GM12878 (cell line): Measurements from ENCODE around the gene RNPC3. TPM values are rescaled to one million over a fixed set of nuclear protein-coding genes. Genes with fewer than 3 reads are reported as not detected.

ENCODE experiments used
- ATAC-seq: fragments of 200-7000 bp; cut with Tn5 transposase; 3 replicates; pipeline ENCODE4 v1.9.1; 2020; ENCODE audit warnings: mild to moderate bottlenecking, moderate library complexity
- BruUV-seq: library from RNA; stranded (reverse); fragments of 400-500 nt; replicated peaks from 2 replicates; lab custom pipeline; 2021; lab: Mats Ljungman, UMichigan
- CTCF ChIA-PET: fragments of 300-600 bp; sonication (Branson Sonifier 250); formaldehyde crosslinking; extraction: SDS; loops from one replicate; lab custom pipeline; 2021; ENCODE audit warnings: inconsistent platforms; lab: Yijun Ruan, JAX
- POLR2A ChIA-PET: fragments of 350-600 bp; formaldehyde crosslinking; extraction: SDS; loops from one replicate; lab custom pipeline; 2021; ENCODE audit warnings: inconsistent platforms; lab: Charles Lee
- RAD21 ChIA-PET: fragments of 300-600 bp; sonication (Branson Sonifier 250); formaldehyde crosslinking; loops from one replicate; lab custom pipeline; 2023; ENCODE audit warnings: antibody characterized with exemption; ENCODE audit not compliant: unreplicated experiment; lab: Charles Lee
- SMC1A ChIA-PET: fragments of 300-600 bp; sonication (Branson Sonifier 250); formaldehyde crosslinking; loops from one replicate; lab custom pipeline; 2023; ENCODE audit not compliant: unreplicated experiment, uncharacterized antibody; lab: Charles Lee
- DNase-seq: peaks from one replicate; pipeline ENCODE4 v3.0.0-alpha.2; 2011; ENCODE audit warnings: low read depth, low spot score
- FAIRE-seq: peaks from 3 replicates; lab custom pipeline; 2011; peaks lifted over from hg19 to GRCh38; lab: Jason Lieb, UNC
- H2AFZ ChIP-seq: 2 replicates; pipeline ENCODE4 v1.6.0; 2011; ENCODE audit warnings: low read depth, low read length, control low read depth; ENCODE audit not compliant: control insufficient read depth
- H3K27ac ChIP-seq: 2 replicates; pipeline ENCODE4 v1.5.1; 2011; ENCODE audit warnings: control low read depth; ENCODE audit not compliant: control insufficient read depth, insufficient read depth
- H3K27me3 ChIP-seq, 2 experiments: replicated peaks in 1 of 2; 2 replicates each; pipeline versions ENCODE4 v1.6.0 to v1.6.1; 2011; ENCODE audit warnings: low read length in 1 of 2; ENCODE audit not compliant: control insufficient read depth in 2 of 2, insufficient read depth in 2 of 2
- H3K36me3 ChIP-seq, 2 experiments: 2 replicates each; pipeline ENCODE4 v1.5.1; 2011; ENCODE audit warnings: low read length in 1 of 2; ENCODE audit not compliant: control insufficient read depth in 2 of 2, insufficient read depth in 2 of 2
- H3K4me1 ChIP-seq: 2 replicates; pipeline ENCODE4 v1.6.1; 2011; ENCODE audit warnings: mild to moderate bottlenecking, low read length, moderate library complexity, mixed read lengths; ENCODE audit not compliant: control insufficient read depth, insufficient read depth
- H3K4me2 ChIP-seq: 2 replicates; pipeline ENCODE4 v1.6.0; 2011; ENCODE audit warnings: control low read depth; ENCODE audit not compliant: control insufficient read depth, insufficient read depth
- H3K4me3 ChIP-seq: fragments of 200-600 bp; sonication (generic); 2 replicates; pipeline ENCODE4 v1.5.1; 2016
- H3K79me2 ChIP-seq: 2 replicates; pipeline ENCODE4 v1.6.0; 2011; ENCODE audit warnings: low read length; ENCODE audit not compliant: control insufficient read depth, insufficient read depth
- H3K9ac ChIP-seq: 2 replicates; pipeline ENCODE4 v1.8.0; 2011; ENCODE audit warnings: low read length, control low read depth, mixed read lengths; ENCODE audit not compliant: control insufficient read depth, insufficient read depth
- H3K9me3 ChIP-seq: replicated peaks from 3 replicates; pipeline ENCODE4 v1.5.1; 2011; ENCODE audit warnings: mild to moderate bottlenecking, low read length; ENCODE audit not compliant: control insufficient read depth, insufficient read depth
- H4K20me1 ChIP-seq: 2 replicates; pipeline ENCODE4 v1.6.0; 2011; ENCODE audit not compliant: control insufficient read depth, insufficient read depth
- CBX5 ChIP-seq: sonication (generic); IDR thresholded peaks from 2 replicates; pipeline ENCODE4 v1.6.1; 2016; ENCODE audit warnings: low read depth, moderate library complexity, mild to moderate bottlenecking, inconsistent platforms
- DPF2 ChIP-seq: fragments of 450-650 bp; IDR thresholded peaks from 2 replicates; pipeline ENCODE4 v1.6.1; 2017; ENCODE audit warnings: mild to moderate bottlenecking
- ETV6 ChIP-seq, 2 experiments: fragments of 450-650 bp in 1 of 2; IDR thresholded peaks in 1 of 2; conservative IDR thresholded peaks in 1 of 2; 2 replicates each; pipeline ENCODE4 v1.6.1; 2014; ENCODE audit warnings: antibody characterized with exemption in 1 of 2, borderline replicate concordance in 1 of 2, low read depth in 1 of 2, mild to moderate bottlenecking in 1 of 2, moderate library complexity in 1 of 2
- FOS ChIP-seq: IDR thresholded peaks from 3 replicates; pipeline ENCODE4 v1.6.1; 2011; ENCODE audit warnings: borderline replicate concordance; ENCODE audit not compliant: insufficient read length; ENCODE audit errors: extremely low read depth
- IKZF2 ChIP-seq, 2 experiments: fragments of 450-650 bp; IDR thresholded peaks; 2 replicates each; pipeline ENCODE4 v1.6.1; 2017; ENCODE audit warnings: mild to moderate bottlenecking in 2 of 2, moderate library complexity in 2 of 2
- MAX ChIP-seq: IDR thresholded peaks from 2 replicates; pipeline ENCODE4 v1.6.1; 2012; ENCODE audit warnings: low read depth, low read length, improper control_type of control experiment
- NBN ChIP-seq: fragments of 450-650 bp; IDR thresholded peaks from 2 replicates; pipeline ENCODE4 v1.6.1; 2016
- PBX3 ChIP-seq: IDR thresholded peaks from 2 replicates; pipeline ENCODE4 v1.6.1; 2011; ENCODE audit warnings: mild to moderate bottlenecking, low read depth, low read length, moderate library complexity; ENCODE audit not compliant: insufficient replicate concordance
- RBBP5 ChIP-seq: fragments of 200-600 bp; sonication (generic); conservative IDR thresholded peaks from 2 replicates; pipeline ENCODE4 v1.6.1; 2016
- SP1 ChIP-seq: IDR thresholded peaks from one replicate; pipeline ENCODE4 v1.6.1; 2011; ENCODE audit warnings: low read depth, low read length
- WGBS: methylation state at CpG from one replicate; pipeline ENCODE4 v1.1.6; 2016; ENCODE audit warnings: low lambda C conversion rate; ENCODE audit not compliant: insufficient replicate concordance, insufficient coverage; ENCODE audit errors: missing lambda C conversion rate; 5-methylcytosine and 5-hydroxymethylcytosine counted together
- in situ Hi-C: fragments of 300-500 bp; cut with MboI; formaldehyde crosslinking; loops from 9 replicates; pipeline ENCODE4 v1.14.3; 2018; ENCODE audit warnings: mixed read lengths
- intact Hi-C: fragments of 100-400 bp; cut with micrococcal nuclease; formaldehyde crosslinking; loops from one replicate; pipeline ENCODE4 v1.14.2; 2022; ENCODE audit not compliant: unreplicated experiment
- polyA plus RNA-seq, 11 experiments: library from polyadenylated mRNA; depleted of rRNA in 4 of 11; unstranded in 6 of 11; stranded (reverse) in 5 of 11; fragments of >200 nt; fragmentation: Nextera tagmentation in 4 of 11; fragmentation: Illumina TruSeq in 1 of 11; extraction: Ambion mirVana in 4 of 11; extraction: Trizol in 1 of 11; gene quantifications; 1 replicate in 1 of 11; 2 replicates in 10 of 11; pipeline versions ENCODE4 v1.2.1 to v1.2.3, GENCODE V29; 2011 to 2016; ENCODE audit warnings: inconsistent platforms in 2 of 11, missing spikeins in 2 of 11, low read depth in 1 of 11
- total RNA-seq, 4 experiments: library from RNA; depleted of rRNA in 3 of 4; stranded (reverse); fragments of >200 nt in 3 of 4; fragmentation: Illumina TruSeq in 1 of 4; extraction: Trizol in 1 of 4; gene quantifications; 2 replicates each; pipeline versions ENCODE4 v1.2.1 to v1.2.3, GENCODE V29; 2013 to 2021
- TF ChIP-seq, protein P1 (sequence below): fragments of 450-650 bp; IDR thresholded peaks from 2 replicates; pipeline ENCODE4 v1.6.1; 2018; ENCODE audit warnings: mild to moderate bottlenecking, low read depth, moderate library complexity; ENCODE audit not compliant: partially characterized antibody
- TF ChIP-seq, protein P2 (sequence below): fragments of 450-650 bp; formaldehyde crosslinking; IDR thresholded peaks from 2 replicates; pipeline ENCODE4 v1.5.0; 2022; ENCODE audit warnings: mild to moderate bottlenecking, missing genetic modification characterization

RNPC3 gene
- total and polyA plus RNA-seq, 10 of the 15 experiments (the other 5 are each of a cell fraction or from before 2014, with no cell fraction given): 11.4 to 53.7 (median 22.7) TPM

DNA sequence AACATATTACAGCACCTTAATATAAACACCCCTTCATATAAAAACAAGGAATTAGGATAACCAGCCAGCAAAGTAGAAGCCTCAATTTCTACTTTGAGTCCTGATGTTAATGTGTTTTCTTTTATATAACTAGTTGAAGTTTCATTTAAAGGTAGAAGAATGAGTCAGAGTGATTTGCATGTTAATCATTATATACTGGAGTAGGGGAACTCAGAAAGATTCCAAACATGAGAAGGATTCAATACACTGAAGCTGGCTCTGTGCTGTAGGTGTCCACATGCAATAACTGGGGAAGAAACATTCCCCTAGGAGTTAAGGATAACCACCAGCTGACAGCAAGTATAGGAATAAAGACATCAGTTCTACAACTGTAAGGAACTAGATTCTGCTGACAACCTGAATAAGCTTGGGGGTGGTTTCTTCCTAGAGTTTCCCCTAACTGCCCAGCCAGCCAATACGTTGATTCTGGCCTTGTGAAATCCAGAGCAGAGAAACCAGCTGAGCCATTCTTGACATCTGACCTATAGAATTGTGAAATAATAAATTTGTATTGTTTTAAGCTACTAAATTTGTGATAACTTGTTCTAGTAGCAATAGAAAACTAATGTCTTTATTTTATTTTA lies 33.4 kb upstream of the RNPC3 start:
- intact Hi-C loops: no loop called here
- Histone ChIP-seq H3K27me3 (no peaks in the 10 kb centered on the region), H3K4me3 (no peak overlapping the region), H3K36me3 (no peaks in the 10 kb centered on the region), H3K4me2 (no peak overlapping the region), H3K9ac (no peak overlapping the region), H4K20me1 (no peaks in the 10 kb centered on the region), H3K79me2 (no peaks in the 10 kb centered on the region), H2AFZ (no peak overlapping the region), H3K9me3 (no peaks in the 10 kb centered on the region), H3K27ac (no peak overlapping the region), H3K4me1 (no peaks in the 10 kb centered on the region)
- ChIA-PET SMC1A (interaction anchor here (1.9 kb wide), 1 partner anchor 13 kb away, joined by 4 read pairs; no protein-coding TSS in a partner anchor), CTCF (interaction anchor here (0.5 to 1.1 kb wide), 2 partner anchors 23 to 748 kb away, joined by 3 to 6 read pairs; no protein-coding TSS in a partner anchor), RAD21 (no interaction called here), POLR2A (no interaction called here)
- in situ Hi-C loops: no loop called here
- ATAC-seq (no peak), FAIRE-seq (no peak), DNase-seq (no peak)
- WGBS: 67% methylated on average over 1 of the region's 1 CpG
- no TSS peak for BruUV-seq
- TF ChIP-seq, protein P1, sequence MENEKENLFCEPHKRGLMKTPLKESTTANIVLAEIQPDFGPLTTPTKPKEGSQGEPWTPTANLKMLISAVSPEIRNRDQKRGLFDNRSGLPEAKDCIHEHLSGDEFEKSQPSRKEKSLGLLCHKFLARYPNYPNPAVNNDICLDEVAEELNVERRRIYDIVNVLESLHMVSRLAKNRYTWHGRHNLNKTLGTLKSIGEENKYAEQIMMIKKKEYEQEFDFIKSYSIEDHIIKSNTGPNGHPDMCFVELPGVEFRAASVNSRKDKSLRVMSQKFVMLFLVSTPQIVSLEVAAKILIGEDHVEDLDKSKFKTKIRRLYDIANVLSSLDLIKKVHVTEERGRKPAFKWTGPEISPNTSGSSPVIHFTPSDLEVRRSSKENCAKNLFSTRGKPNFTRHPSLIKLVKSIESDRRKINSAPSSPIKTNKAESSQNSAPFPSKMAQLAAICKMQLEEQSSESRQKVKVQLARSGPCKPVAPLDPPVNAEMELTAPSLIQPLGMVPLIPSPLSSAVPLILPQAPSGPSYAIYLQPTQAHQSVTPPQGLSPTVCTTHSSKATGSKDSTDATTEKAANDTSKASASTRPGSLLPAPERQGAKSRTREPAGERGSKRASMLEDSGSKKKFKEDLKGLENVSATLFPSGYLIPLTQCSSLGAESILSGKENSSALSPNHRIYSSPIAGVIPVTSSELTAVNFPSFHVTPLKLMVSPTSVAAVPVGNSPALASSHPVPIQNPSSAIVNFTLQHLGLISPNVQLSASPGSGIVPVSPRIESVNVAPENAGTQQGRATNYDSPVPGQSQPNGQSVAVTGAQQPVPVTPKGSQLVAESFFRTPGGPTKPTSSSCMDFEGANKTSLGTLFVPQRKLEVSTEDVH: no peak
- no peak for TF ChIP-seq IKZF2 (IDR thresholded peaks at IDR 0.05)
- no peak for TF ChIP-seq DPF2
- TF ChIP-seq MAX: no peak
- no peak for TF ChIP-seq CBX5
- no peak for TF ChIP-seq ETV6 (conservative IDR thresholded peaks at IDR 0.05 in 1 of 2, IDR thresholded peaks at IDR 0.05 in 1 of 2; ENCODE audit: borderline replicate concordance in 1 of 2, low read depth in 1 of 2)
- no peak for TF ChIP-seq NBN
- TF ChIP-seq PBX3: no peak
- no peak for TF ChIP-seq FOS
- no peak for TF ChIP-seq SP1
- TF ChIP-seq, protein P2, sequence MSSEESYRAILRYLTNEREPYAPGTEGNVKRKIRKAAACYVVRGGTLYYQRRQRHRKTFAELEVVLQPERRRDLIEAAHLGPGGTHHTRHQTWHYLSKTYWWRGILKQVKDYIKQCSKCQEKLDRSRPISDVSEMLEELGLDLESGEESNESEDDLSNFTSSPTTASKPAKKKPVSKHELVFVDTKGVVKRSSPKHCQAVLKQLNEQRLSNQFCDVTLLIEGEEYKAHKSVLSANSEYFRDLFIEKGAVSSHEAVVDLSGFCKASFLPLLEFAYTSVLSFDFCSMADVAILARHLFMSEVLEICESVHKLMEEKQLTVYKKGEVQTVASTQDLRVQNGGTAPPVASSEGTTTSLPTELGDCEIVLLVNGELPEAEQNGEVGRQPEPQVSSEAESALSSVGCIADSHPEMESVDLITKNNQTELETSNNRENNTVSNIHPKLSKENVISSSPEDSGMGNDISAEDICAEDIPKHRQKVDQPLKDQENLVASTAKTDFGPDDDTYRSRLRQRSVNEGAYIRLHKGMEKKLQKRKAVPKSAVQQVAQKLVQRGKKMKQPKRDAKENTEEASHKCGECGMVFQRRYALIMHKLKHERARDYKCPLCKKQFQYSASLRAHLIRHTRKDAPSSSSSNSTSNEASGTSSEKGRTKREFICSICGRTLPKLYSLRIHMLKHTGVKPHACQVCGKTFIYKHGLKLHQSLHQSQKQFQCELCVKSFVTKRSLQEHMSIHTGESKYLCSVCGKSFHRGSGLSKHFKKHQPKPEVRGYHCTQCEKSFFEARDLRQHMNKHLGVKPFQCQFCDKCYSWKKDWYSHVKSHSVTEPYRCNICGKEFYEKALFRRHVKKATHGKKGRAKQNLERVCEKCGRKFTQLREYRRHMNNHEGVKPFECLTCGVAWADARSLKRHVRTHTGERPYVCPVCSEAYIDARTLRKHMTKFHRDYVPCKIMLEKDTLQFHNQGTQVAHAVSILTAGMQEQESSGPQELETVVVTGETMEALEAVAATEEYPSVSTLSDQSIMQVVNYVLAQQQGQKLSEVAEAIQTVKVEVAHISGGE (CRISPR knock-in tag): no peak
- no peak for TF ChIP-seq RBBP5
